SU-DHL-6 (cell line): Measurements from ENCODE around the gene YJU2.

Experiments used
- H2AFZ ChIP-seq: fragments of 200-600 bp; sonication (generic); 2 replicates; pipeline ENCODE4 v1.6.1; 2014; ENCODE audit warnings: low read depth, mild to moderate bottlenecking, moderate library complexity, mixed read lengths, antibody characterized with exemption, low read length; ENCODE audit not compliant: severe bottlenecking
- H3F3A ChIP-seq: fragments of 200-600 bp; shearing (Covaris generic); 2 replicates; pipeline ENCODE4 v1.6.0; 2016; ENCODE audit warnings: antibody characterized with exemption, mild to moderate bottlenecking; ENCODE audit not compliant: insufficient read depth
- H3K27ac ChIP-seq: fragments of 200-600 bp; sonication (generic); 2 replicates; pipeline ENCODE4 v1.5.1; 2016; ENCODE audit warnings: low read depth, mild to moderate bottlenecking, low read length, moderate library complexity, mixed read lengths
- H3K27me3 ChIP-seq: fragments of 200-600 bp; sonication (generic), shearing (Covaris generic); 2 replicates; pipeline ENCODE4 v1.6.0; 2014; ENCODE audit warnings: mild to moderate bottlenecking, low read length
- H3K36me3 ChIP-seq: fragments of 200-600 bp; sonication (generic); 2 replicates; pipeline ENCODE4 v1.6.1; 2014; ENCODE audit warnings: mild to moderate bottlenecking, low read length, mixed read lengths
- H3K4me2 ChIP-seq: fragments of 300-600, 200-600 bp; shearing (Covaris generic), sonication (generic); 2 replicates; pipeline ENCODE4 v1.6.0; 2014; ENCODE audit warnings: low read length, low read depth, mild to moderate bottlenecking; ENCODE audit not compliant: poor library complexity, severe bottlenecking
- H3K4me3 ChIP-seq: fragments of 200-600 bp; sonication (generic); 2 replicates; pipeline ENCODE4 v1.5.1; 2014; ENCODE audit warnings: antibody characterized with exemption, low read length, mild to moderate bottlenecking, mixed read lengths; ENCODE audit not compliant: insufficient read depth, poor library complexity, severe bottlenecking
- H3K79me2 ChIP-seq: fragments of 200-600 bp; sonication (generic); 2 replicates; pipeline ENCODE4 v1.6.1; 2014; ENCODE audit warnings: mild to moderate bottlenecking, low read length, moderate library complexity; ENCODE audit not compliant: insufficient read depth
- H3K9ac ChIP-seq: fragments of 200-600 bp; sonication (generic); 2 replicates; pipeline ENCODE4 v1.7.0; 2014; ENCODE audit warnings: mild to moderate bottlenecking, low read length
- H3K9me2 ChIP-seq: fragments of 200-600 bp; sonication (generic); replicated peaks from 2 replicates; pipeline ENCODE4 v1.6.1; 2014; ENCODE audit warnings: low read length; ENCODE audit not compliant: insufficient read depth
- H3K9me3 ChIP-seq: fragments of 200-600 bp; sonication (generic); 2 replicates; pipeline ENCODE4 v1.6.1; 2014; ENCODE audit warnings: low read length, mixed read lengths; ENCODE audit not compliant: insufficient read depth
- H4K20me1 ChIP-seq: fragments of 200-600 bp; sonication (generic); 2 replicates; pipeline ENCODE4 v1.6.1; 2014; ENCODE audit warnings: low read depth, mild to moderate bottlenecking, antibody characterized with exemption, low read length, moderate library complexity, mixed read lengths
- EZH2phosphoT487 ChIP-seq: fragments of 200-600 bp; sonication (generic), shearing (Covaris generic); conservative IDR thresholded peaks from 2 replicates; pipeline ENCODE4 v1.6.1; 2018; ENCODE audit warnings: mild to moderate bottlenecking, antibody characterized with exemption, low read length, moderate library complexity, mixed read lengths
- TF ChIP-seq, protein P1 (sequence below): fragments of 200-600 bp; sonication (generic); IDR thresholded peaks from one replicate; pipeline ENCODE4 v1.5.1; 2017; ENCODE audit warnings: antibody characterized with exemption, mild to moderate bottlenecking, low read length, moderate library complexity; ENCODE audit not compliant: insufficient read depth, poor library complexity, severe bottlenecking

Gene YJU2

DNA sequence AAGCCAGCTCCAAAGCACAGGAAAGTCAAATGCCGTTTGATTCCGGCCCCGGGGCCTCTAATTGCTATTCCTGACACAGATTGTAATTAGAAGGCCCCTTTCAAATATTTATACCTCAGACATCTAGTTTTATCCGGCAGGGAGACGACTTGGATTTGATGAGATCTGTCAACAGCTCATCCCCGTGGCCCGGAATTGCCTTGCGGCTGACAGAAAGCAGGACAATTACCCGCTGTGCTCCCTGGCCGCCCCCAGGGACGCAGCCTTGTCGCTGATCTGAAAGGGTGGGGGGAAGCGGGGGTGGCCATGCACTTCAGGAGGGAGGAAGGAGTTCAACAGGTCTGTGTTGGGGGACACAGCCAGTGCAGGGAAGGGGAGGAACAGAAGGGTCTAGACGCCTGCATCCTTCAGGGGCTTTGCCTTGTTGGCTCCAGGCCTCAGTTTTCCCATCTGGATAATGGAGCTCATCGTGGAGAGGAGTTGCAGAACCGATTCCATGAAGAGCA lies 30.4 kb downstream of the YJU2 start:
- no peaks in the 10 kb centered on the region for H3F3A ChIP-seq
- no peak overlapping the region for H3K4me2 ChIP-seq
- no peak overlapping the region for H3K9ac ChIP-seq
- H3K4me3 ChIP-seq: no peak overlapping the region
- H3K9me3 ChIP-seq: no peaks in the 10 kb centered on the region
- no peak overlapping the region for H2AFZ ChIP-seq
- no peaks in the 10 kb centered on the region for H3K9me2 ChIP-seq
- H3K36me3 ChIP-seq: no peaks in the 10 kb centered on the region
- no peak for TF ChIP-seq EZH2phosphoT487
- TF ChIP-seq, protein P1, sequence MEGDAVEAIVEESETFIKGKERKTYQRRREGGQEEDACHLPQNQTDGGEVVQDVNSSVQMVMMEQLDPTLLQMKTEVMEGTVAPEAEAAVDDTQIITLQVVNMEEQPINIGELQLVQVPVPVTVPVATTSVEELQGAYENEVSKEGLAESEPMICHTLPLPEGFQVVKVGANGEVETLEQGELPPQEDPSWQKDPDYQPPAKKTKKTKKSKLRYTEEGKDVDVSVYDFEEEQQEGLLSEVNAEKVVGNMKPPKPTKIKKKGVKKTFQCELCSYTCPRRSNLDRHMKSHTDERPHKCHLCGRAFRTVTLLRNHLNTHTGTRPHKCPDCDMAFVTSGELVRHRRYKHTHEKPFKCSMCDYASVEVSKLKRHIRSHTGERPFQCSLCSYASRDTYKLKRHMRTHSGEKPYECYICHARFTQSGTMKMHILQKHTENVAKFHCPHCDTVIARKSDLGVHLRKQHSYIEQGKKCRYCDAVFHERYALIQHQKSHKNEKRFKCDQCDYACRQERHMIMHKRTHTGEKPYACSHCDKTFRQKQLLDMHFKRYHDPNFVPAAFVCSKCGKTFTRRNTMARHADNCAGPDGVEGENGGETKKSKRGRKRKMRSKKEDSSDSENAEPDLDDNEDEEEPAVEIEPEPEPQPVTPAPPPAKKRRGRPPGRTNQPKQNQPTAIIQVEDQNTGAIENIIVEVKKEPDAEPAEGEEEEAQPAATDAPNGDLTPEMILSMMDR: no peak
- H3K79me2 ChIP-seq: no peaks in the 10 kb centered on the region
- H3K27me3 ChIP-seq: no peaks in the 10 kb centered on the region
- no peak overlapping the region for H3K27ac ChIP-seq
- H4K20me1 ChIP-seq: no peaks in the 10 kb centered on the region

DNA sequence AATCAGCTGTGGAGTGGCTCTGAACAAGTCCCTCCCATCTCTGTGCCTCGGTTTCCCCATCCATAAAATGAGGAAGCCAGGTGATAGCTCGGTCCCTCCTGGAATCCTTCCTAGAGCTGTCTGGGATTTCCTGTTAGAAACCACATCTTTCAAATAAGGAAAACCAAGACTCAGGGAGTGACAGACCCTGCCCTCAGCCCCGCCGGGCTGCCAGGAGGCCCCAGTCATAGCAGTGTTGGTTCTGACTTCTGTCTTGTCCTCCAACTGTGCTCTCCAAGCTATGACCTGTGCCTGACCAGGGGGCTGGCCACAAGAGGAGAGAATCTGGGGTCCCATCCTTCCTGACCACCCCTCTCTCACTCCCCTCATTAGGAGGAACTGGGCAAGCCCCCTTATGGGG lies 31.1 kb downstream of the YJU2 start:
- TF ChIP-seq, protein P1: no peak
- TF ChIP-seq EZH2phosphoT487: no peak
- H4K20me1 ChIP-seq: no peaks in the 10 kb centered on the region
- no peak overlapping the region for H3K4me3 ChIP-seq
- no peaks in the 10 kb centered on the region for H3F3A ChIP-seq
- no peak overlapping the region for H2AFZ ChIP-seq
- H3K9ac ChIP-seq: no peak overlapping the region
- H3K36me3 ChIP-seq: no peaks in the 10 kb centered on the region
- H3K4me2 ChIP-seq: no peak overlapping the region
- no peaks in the 10 kb centered on the region for H3K79me2 ChIP-seq
- no peaks in the 10 kb centered on the region for H3K9me3 ChIP-seq
- no peaks in the 10 kb centered on the region for H3K27me3 ChIP-seq
- H3K27ac ChIP-seq: no peak overlapping the region
- no peaks in the 10 kb centered on the region for H3K9me2 ChIP-seq

DNA sequence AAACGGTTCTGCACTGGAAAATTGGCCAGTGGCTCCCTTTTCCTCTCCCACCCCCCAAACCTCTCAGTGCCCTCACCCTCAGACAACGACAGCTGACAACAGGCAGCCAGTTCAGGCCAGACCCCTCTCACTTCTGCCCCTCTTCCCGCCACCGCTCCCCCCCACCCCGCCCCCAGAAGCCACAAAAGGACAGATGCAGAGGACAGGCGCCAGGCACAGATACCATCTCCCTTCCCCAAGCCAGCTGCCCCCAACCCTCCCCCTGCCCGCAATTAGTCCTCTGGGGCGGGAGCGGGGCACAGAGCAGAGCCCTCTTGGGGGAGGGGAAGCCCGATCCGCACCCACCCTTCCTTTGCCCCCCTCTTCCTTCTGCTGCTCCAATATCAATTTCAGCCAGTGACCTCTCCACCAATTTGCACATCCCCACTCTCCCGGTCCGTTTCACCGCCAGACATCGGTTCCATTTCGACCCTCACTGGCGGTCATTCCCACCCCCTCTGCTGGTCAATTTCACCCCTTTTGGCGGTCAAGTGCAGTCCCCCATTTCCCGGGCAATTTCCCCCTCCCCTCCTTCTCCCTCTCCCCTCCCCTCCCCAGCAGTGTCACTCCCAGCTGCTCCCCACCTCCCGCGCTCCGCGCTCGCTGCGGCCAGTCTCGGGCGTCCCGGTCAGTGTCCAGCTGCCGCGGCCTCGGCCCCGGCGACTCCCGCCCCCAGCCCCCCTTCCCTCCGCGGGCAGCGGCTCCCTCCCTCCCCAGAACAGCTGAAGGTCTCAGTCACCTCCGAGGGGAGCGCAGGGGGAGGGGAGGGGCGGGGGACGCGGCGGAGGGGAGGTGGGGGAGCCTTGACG lies 31.8 kb downstream of the YJU2 start, which contains the start of gene SHD:
Gene SHD (plus strand): TSS at position 848 of the 848 bp plus-strand sequence. CDS start 798 bp downstream, outside the sequence.
- no peak within 1 kb of the TSS for H3K27ac ChIP-seq
- H3K79me2 ChIP-seq: no peaks in the 10 kb centered on the region
- no peak within 1 kb of the TSS for H3K4me2 ChIP-seq
- H2AFZ ChIP-seq: no peak within 1 kb of the TSS
- H3K36me3 ChIP-seq: no peaks in the 10 kb centered on the region
- H3K9me2 ChIP-seq: no peaks in the 10 kb centered on the region
- no peak within 1 kb of the TSS for H3K4me3 ChIP-seq
- H3K27me3 ChIP-seq: no peaks in the 10 kb centered on the region
- H3F3A ChIP-seq: no peaks in the 10 kb centered on the region
- no peaks in the 10 kb centered on the region for H4K20me1 ChIP-seq
- H3K9me3 ChIP-seq: no peaks in the 10 kb centered on the region
- TF ChIP-seq, protein P1: no peak
- TF ChIP-seq EZH2phosphoT487: no peak
- H3K9ac ChIP-seq: no peak within 1 kb of the TSS
